Cortex of kidney (tissue), 1 donor: ENCODE results near the gene RPTOR.

Experiments
- DNase-seq: peaks from one replicate; lab custom pipeline; 2025; lab: John Stamatoyannopoulos, UW

The RPTOR gene

GRCh38 chr17:80717720-80718083 is 173.1 kb downstream of the RPTOR start:
- no peak for DNase-seq

GRCh38 chr17:80718428-80718827 is 173.8 kb downstream of the RPTOR start:
- no peak for DNase-seq

GRCh38 chr17:80719449-80719848 is 174.8 kb downstream of the RPTOR start:
- no peak for DNase-seq

GRCh38 chr17:80720610-80721577 is 176.3 kb downstream of the RPTOR start:
- no peak for DNase-seq

- no peak for DNase-seq
Measured at GRCh38 chr17:80722661-80723060, 178.0 kb downstream of the RPTOR start.

GRCh38 chr17:80724775-80725266 is 180.2 kb downstream of the RPTOR start:
- DNase-seq = no peak

- no peak for DNase-seq
Measured at GRCh38 chr17:80725517-80725916, 180.9 kb downstream of the RPTOR start.

GRCh38 chr17:80726558-80727408 is 182.1 kb downstream of the RPTOR start:
- no peak for DNase-seq

- DNase-seq = no peak
Measured at GRCh38 chr17:80727409-80727755, 182.7 kb downstream of the RPTOR start.

GRCh38 chr17:80729016-80729415 is 184.4 kb downstream of the RPTOR start:
- DNase-seq = no peak

GRCh38 chr17:80729761-80730160 is 185.1 kb downstream of the RPTOR start:
- DNase-seq = no peak

- DNase-seq = no peak
Measured at GRCh38 chr17:80730739-80731138, 186.1 kb downstream of the RPTOR start.

- DNase-seq = no peak
Measured at GRCh38 chr17:80731323-80731722, 186.7 kb downstream of the RPTOR start.

- no peak for DNase-seq
Measured at GRCh38 chr17:80732268-80732667, 187.6 kb downstream of the RPTOR start.

- no peak for DNase-seq
Measured at GRCh38 chr17:80737106-80738019, 192.7 kb downstream of the RPTOR start.

- DNase-seq = no peak
Measured at GRCh38 chr17:80738020-80738808, 193.6 kb downstream of the RPTOR start.

- no peak for DNase-seq
Measured at GRCh38 chr17:80738987-80739730, 194.5 kb downstream of the RPTOR start.

GRCh38 chr17:80740141-80740540 is 195.5 kb downstream of the RPTOR start:
- no peak for DNase-seq

- DNase-seq = no peak
Measured at GRCh38 chr17:80742091-80742490, 197.5 kb downstream of the RPTOR start.

- no peak for DNase-seq
Measured at GRCh38 chr17:80742581-80743180, 198.0 kb downstream of the RPTOR start.
